ENCODE measurements around the gene LRMDA. TPM values are rescaled to one million over a fixed set of nuclear protein-coding genes. Genes with fewer than 3 reads are reported as not detected.
"Not testable (repeated sequence)": the region's sequence is repeated elsewhere in the genome, so short reads cannot be mapped to it uniquely, and the experiment has no call there.

LRMDA gene
- total RNA-seq, 2 experiments from 2014 or later: not detected

DNA sequence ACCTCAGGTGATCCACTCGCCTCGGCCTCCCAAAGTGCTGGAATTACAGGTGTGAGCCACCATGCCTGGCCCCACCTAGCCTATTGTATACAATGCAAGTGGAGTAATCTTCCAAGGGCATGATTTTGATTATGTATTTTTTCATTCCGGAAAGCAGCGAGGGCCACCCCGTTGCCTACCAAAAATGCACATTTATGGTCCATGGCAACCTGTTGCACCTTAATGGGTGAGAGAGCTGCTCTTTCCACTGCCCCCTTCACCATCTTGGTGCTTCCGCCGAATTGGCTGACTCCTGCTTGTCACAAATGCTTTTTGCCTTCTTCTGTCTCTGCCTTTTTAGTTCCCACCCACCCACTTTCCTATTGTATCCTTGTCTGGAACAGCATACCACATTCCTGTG is 699.5 kb downstream of the LRMDA start:
- ChIA-PET CTCF (no interaction called here), POLR2A (no interaction called here)
- Mint-ChIP-seq H3K27ac (no peak overlapping the region), H3K4me1 (no peaks in the 10 kb centered on the region), H3K9me3 (no peaks in the 10 kb centered on the region), H3K27me3 (no peaks in the 10 kb centered on the region), H3K36me3 (ENCODE audit: low read depth) (no peaks in the 10 kb centered on the region), H3K4me3 (no peak overlapping the region)
- no peak for DNase-seq

DNA sequence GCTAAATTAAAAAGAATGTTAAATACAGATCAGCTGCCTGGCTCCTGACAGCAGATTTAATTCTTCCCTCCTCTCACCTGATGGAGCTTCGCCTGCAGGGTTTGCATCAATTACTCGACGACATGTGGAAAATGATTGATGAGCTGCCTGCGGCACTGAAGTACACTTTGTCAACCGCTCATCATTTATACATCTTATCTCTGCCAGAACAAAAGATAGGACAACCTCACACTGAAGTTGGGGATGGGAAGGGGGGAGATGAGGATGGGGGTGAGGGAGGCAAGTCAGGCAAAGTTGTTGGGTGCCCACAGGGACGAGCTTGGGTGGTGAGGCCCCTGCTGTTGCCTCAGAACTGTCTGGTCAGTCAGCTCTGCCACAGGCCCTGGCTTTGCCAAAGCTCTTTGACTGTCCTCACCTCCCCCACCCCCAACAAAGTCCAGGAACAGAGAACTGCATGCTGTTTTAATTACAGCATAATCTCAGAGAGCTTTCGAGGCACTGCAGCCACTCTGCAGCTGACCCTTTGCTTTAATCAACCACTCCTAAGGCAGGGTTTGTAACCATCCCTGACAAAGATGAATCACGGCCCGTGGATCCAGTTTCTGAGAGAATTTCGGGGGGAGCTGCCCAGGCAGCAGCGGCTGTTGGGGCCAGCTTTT is 702.3 kb downstream of the LRMDA start:
- no peaks in the 10 kb centered on the region for H3K9me3 Mint-ChIP-seq
- no peaks in the 10 kb centered on the region for H3K4me1 Mint-ChIP-seq
- no peak overlapping the region for H3K27ac Mint-ChIP-seq
- ChIA-PET POLR2A (no interaction called here), CTCF (no interaction called here)
- no peaks in the 10 kb centered on the region for H3K27me3 Mint-ChIP-seq
- no peak overlapping the region for H3K4me3 Mint-ChIP-seq
- no peaks in the 10 kb centered on the region for H3K36me3 Mint-ChIP-seq (ENCODE audit: low read depth)
- no peak for DNase-seq

DNA sequence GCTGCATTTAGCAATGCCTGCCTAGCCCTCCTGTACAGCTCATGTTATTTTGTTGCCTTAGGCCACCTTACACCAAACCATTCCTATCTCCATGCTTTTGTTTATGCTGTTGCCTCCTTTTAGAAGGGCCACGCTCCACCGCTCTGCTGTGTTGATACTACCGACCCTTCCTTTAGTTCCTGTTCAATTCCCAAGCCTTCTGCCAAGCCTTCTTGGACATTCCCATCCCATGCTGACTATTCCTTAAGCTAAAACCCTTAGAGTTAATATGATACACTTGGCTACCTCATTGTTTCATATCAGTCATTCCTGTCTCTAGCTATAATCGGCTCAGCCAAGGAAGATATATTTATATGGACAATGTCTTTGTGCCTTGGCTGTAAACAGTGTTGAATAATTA is 705.5 kb downstream of the LRMDA start:
- POLR2A ChIA-PET: no interaction called here
- Mint-ChIP-seq H3K4me1 (peaks cover 4% of the 10 kb centered on the region), H3K36me3 (ENCODE audit: low read depth) (no peaks in the 10 kb centered on the region), H3K27me3 (peaks cover 3% of the 10 kb centered on the region), H3K4me3 (no peak overlapping the region), H3K27ac (no peak overlapping the region), H3K9me3 (no peaks in the 10 kb centered on the region)
- no peak for DNase-seq
- CTCF ChIA-PET: interaction anchor here (1.0 kb wide), 1 partner anchor 19 kb away, joined by 3 read pairs; no protein-coding TSS in a partner anchor

- POLR2A ChIA-PET: no interaction called here
- Mint-ChIP-seq H3K27ac (no peak overlapping the region), H3K27me3 (peaks cover 3% of the 10 kb centered on the region), H3K4me1 (peaks cover 4% of the 10 kb centered on the region), H3K9me3 (no peaks in the 10 kb centered on the region), H3K36me3 (ENCODE audit: low read depth) (no peaks in the 10 kb centered on the region), H3K4me3 (no peak overlapping the region)
- CTCF ChIA-PET: no interaction called here
- no peak for DNase-seq
Observed at GRCh38 chr10:76138286-76138685, 706.9 kb downstream of the LRMDA start.

GRCh38 chr10:76138906-76139305 is 707.5 kb downstream of the LRMDA start:
- H3K9me3 Mint-ChIP-seq: no peaks in the 10 kb centered on the region
- no peak for DNase-seq
- peaks cover 4% of the 10 kb centered on the region for H3K4me1 Mint-ChIP-seq
- H3K27me3 Mint-ChIP-seq: peaks cover 3% of the 10 kb centered on the region
- CTCF ChIA-PET: no interaction called here
- POLR2A ChIA-PET: no interaction called here
- H3K4me3 Mint-ChIP-seq: no peak overlapping the region
- H3K27ac Mint-ChIP-seq: no peak overlapping the region
- H3K36me3 Mint-ChIP-seq (ENCODE audit: low read depth): no peaks in the 10 kb centered on the region

GRCh38 chr10:76139431-76139830 is 708.0 kb downstream of the LRMDA start:
- POLR2A ChIA-PET: no interaction called here
- Mint-ChIP-seq H3K4me3 (no peak overlapping the region), H3K4me1 (peaks cover 4% of the 10 kb centered on the region), H3K36me3 (ENCODE audit: low read depth) (no peaks in the 10 kb centered on the region), H3K27me3 (peaks cover 3% of the 10 kb centered on the region), H3K27ac (no peak overlapping the region), H3K9me3 (no peaks in the 10 kb centered on the region)
- no peak for DNase-seq
- CTCF ChIA-PET: no interaction called here

DNA sequence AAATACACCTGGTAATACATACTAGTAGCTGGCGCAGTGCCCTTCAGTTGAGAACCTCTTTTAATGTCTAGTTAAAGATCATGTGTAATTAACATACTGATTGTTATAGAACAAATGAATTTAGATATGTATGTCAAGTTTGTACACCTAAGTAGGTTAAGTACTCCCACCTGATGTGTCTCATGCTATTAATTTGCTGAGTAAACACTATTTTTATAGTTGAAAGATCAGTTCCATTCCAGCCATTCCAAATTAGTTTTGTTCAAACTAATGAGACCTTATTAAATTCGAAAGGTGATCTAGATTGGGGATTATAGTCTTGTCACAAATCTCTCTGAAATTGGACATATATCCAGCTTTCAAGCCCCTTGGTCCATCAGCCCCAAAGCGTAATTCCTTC is 710.0 kb downstream of the LRMDA start:
- ChIA-PET CTCF (no interaction called here), POLR2A (no interaction called here)
- Mint-ChIP-seq H3K4me1 (peaks cover 4% of the 10 kb centered on the region), H3K27ac (no peak overlapping the region), H3K36me3 (ENCODE audit: low read depth) (no peaks in the 10 kb centered on the region), H3K4me3 (no peak overlapping the region), H3K27me3 (peaks cover 3% of the 10 kb centered on the region), H3K9me3 (no peaks in the 10 kb centered on the region)
- DNase-seq: no peak

GRCh38 chr10:76148217-76148616 is 716.8 kb downstream of the LRMDA start:
- DNase-seq; CTCF ChIA-PET; POLR2A ChIA-PET; H3K36me3 Mint-ChIP-seq (ENCODE audit: low read depth); H3K27ac Mint-ChIP-seq; H3K4me1 Mint-ChIP-seq; H3K27me3 Mint-ChIP-seq; H3K4me3 Mint-ChIP-seq: not testable (repeated sequence)
- H3K9me3 Mint-ChIP-seq: peaks cover 10% of the 10 kb centered on the region

GRCh38 chr10:76149182-76149581 is 717.8 kb downstream of the LRMDA start:
- ChIA-PET POLR2A (no interaction called here), CTCF (no interaction called here)
- H3K27me3 Mint-ChIP-seq: no peaks in the 10 kb centered on the region
- no peaks in the 10 kb centered on the region for H3K4me1 Mint-ChIP-seq
- no peak overlapping the region for H3K27ac Mint-ChIP-seq
- peaks cover 10% of the 10 kb centered on the region for H3K9me3 Mint-ChIP-seq
- DNase-seq: no peak
- H3K4me3 Mint-ChIP-seq: no peak overlapping the region
- no peaks in the 10 kb centered on the region for H3K36me3 Mint-ChIP-seq (ENCODE audit: low read depth)

- H3K27me3 Mint-ChIP-seq: no peaks in the 10 kb centered on the region
- CTCF ChIA-PET: no interaction called here
- peaks cover 10% of the 10 kb centered on the region for H3K9me3 Mint-ChIP-seq
- DNase-seq: no peak
- no peaks in the 10 kb centered on the region for H3K36me3 Mint-ChIP-seq (ENCODE audit: low read depth)
- POLR2A ChIA-PET: no interaction called here
- H3K27ac Mint-ChIP-seq: no peak overlapping the region
- no peaks in the 10 kb centered on the region for H3K4me1 Mint-ChIP-seq
- no peak overlapping the region for H3K4me3 Mint-ChIP-seq
Observed at GRCh38 chr10:76149602-76150138, 718.2 kb downstream of the LRMDA start.

DNA sequence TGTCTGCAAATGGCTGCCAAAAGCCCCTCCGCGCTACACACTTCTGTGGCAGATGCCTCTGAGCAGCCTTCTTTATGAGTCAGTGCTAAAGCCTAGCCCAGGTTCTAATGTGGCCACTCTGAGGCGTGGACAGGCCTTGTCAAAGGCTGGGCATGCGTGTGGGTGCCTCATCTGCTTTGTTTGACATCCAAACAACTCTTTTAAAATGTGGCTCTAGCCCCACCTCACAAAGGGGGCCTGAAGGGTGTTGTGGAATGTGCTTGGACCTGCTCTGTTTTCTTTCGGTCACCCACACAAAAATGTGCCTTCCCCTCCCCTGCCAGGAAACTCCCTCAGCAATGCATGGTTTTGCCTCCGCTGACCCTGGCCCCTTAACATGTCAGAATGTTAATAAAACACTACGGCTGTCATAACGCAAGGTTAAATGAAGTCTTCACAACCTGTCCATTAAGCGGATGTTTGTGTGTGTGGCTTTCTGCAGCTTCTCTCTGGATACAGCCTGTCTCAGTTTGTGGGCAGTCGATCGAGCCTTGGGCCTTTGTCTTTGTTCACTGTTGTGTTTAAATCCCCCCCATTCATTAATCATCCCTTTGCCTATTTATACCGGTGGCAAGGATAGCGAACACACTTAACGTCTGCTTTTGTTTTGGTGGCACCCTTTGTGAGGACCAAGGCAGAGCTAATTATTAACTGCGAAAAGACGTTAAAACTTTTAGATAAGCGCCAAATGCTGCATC is 718.9 kb downstream of the LRMDA start:
- Mint-ChIP-seq H3K4me3 (no peak overlapping the region), H3K36me3 (ENCODE audit: low read depth) (no peaks in the 10 kb centered on the region), H3K27me3 (no peaks in the 10 kb centered on the region), H3K27ac (no peak overlapping the region), H3K4me1 (no peaks in the 10 kb centered on the region), H3K9me3 (peaks cover 10% of the 10 kb centered on the region)
- CTCF ChIA-PET: no interaction called here
- POLR2A ChIA-PET: no interaction called here
- DNase-seq: no peak

DNA sequence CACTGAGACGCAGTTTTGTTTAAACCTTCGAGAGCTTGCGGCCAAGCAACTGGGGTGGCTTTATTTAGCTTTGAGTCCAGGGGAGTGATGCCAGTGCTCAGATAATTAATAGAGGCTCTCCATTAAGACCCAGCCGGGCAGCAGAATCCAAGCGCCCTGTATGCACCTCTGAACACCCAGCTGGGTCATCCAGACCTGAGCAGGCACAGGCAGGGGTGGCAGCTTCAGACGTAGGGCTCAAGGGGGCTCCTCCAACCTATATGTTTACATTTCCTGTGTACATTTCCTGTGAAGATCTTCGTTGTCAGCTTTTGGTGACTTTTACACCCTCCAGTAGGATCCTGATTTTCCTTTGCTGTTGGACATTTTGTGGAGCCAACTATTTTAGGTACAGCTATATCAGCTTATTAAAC is 719.5 kb downstream of the LRMDA start:
- H3K27ac Mint-ChIP-seq: no peak overlapping the region
- H3K36me3 Mint-ChIP-seq (ENCODE audit: low read depth): no peaks in the 10 kb centered on the region
- no peak for DNase-seq
- H3K4me1 Mint-ChIP-seq: no peaks in the 10 kb centered on the region
- POLR2A ChIA-PET: no interaction called here
- CTCF ChIA-PET: no interaction called here
- H3K27me3 Mint-ChIP-seq: no peaks in the 10 kb centered on the region
- peaks cover 10% of the 10 kb centered on the region for H3K9me3 Mint-ChIP-seq
- H3K4me3 Mint-ChIP-seq: no peak overlapping the region

DNA sequence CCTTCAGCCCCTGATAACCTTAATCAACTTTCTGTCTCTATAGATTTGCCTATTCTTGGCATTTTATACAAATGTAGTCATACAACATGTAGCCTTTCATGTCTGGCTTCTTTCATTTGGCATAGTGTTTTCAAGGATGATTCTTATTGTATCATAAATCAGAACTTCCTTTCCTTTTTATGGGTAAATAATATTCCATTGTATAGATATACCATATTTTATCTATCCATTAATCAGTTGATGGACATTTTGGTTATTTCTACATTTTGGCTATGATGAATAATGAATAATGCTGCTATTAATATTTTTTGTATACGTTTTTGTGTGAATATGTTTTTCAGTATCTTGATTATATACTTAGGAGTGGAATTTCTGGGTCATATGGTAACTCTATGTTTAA is 720.8 kb downstream of the LRMDA start:
- H3K4me1 Mint-ChIP-seq: no peaks in the 10 kb centered on the region
- ChIA-PET POLR2A (no interaction called here), CTCF (no interaction called here)
- DNase-seq: no peak
- H3K36me3 Mint-ChIP-seq (ENCODE audit: low read depth): no peaks in the 10 kb centered on the region
- H3K27ac Mint-ChIP-seq: no peak overlapping the region
- H3K4me3 Mint-ChIP-seq: no peak overlapping the region
- H3K9me3 Mint-ChIP-seq: peaks cover 10% of the 10 kb centered on the region
- H3K27me3 Mint-ChIP-seq: no peaks in the 10 kb centered on the region

DNA sequence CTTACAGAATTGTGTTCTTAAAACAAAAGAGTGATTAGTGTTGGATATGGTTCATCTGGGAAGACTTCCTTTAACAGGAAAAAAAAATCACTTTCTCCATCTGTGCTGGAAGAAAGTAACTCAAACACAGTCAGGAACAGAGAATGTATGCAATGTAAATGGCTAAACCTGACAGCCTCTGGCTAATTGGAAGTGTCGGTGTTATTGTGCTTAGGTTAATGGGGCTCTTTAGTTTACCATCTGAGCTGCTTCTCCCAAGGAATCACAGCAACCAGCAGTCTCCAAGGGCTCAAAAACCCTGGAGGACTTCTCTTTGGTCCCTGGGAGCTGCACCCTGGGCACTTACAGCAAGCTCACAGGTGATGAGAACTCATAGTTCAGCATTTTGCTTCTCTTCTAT is 724.5 kb downstream of the LRMDA start:
- H3K36me3 Mint-ChIP-seq (ENCODE audit: low read depth): no peaks in the 10 kb centered on the region
- ChIA-PET CTCF (interaction anchor here (0.5 kb wide), 1 partner anchor 1061 kb away, joined by 3 read pairs; no protein-coding TSS in a partner anchor), POLR2A (no interaction called here)
- no peaks in the 10 kb centered on the region for H3K4me1 Mint-ChIP-seq
- H3K4me3 Mint-ChIP-seq: no peak overlapping the region
- H3K9me3 Mint-ChIP-seq: peaks cover 3% of the 10 kb centered on the region
- H3K27me3 Mint-ChIP-seq: no peaks in the 10 kb centered on the region
- DNase-seq: no peak
- H3K27ac Mint-ChIP-seq: no peak overlapping the region

Data from activated CD4-positive, alpha-beta T cell treated with anti-CD3 and anti-CD28 coated beads, Interleukin-2, amount 10 ng/mL, durations not matched to agents 7 days and 5 days (primary cell).